ENCODE results near the gene KRT23. TPM values are rescaled to one million over a fixed set of nuclear protein-coding genes. Genes with fewer than 3 reads are reported as not detected.

Gene KRT23
- total and polyA plus RNA-seq, 9 of the 15 experiments (the other 6 are each of a cell fraction or from before 2014, with no cell fraction given) = not detected

- H3K4me3 ChIP-seq = no peak overlapping the region
- ATAC-seq (no peak), FAIRE-seq (no peak), DNase-seq (ENCODE audit: extremely low read depth in 1 of 4, low spot score in 3 of 4) (no peak)
- no peaks in the 10 kb centered on the region for H3K36me3 ChIP-seq (ENCODE audit: control insufficient read depth, insufficient read depth, low read length)
- ChIA-PET CTCF (ENCODE audit: low intra/inter-chr PET ratio) (no interaction called here), POLR2A (no interaction called here)
- WGBS (ENCODE audit: insufficient coverage, low coverage, missing lambda C conversion rate) = 0% methylated on average over 4 of the region's 4 CpGs
- H3K4me1 ChIP-seq (replicated peaks in 1 of 2; ENCODE audit: control insufficient read depth in 2 of 2, insufficient read depth in 2 of 2, low read length in 2 of 2) = no peaks in the 10 kb centered on the region
- no peak overlapping the region for H3K4me2 ChIP-seq (ENCODE audit: insufficient read depth, low read length)
- H3K79me2 ChIP-seq (ENCODE audit: control insufficient read depth, insufficient read depth, low read length) = no peaks in the 10 kb centered on the region
- H3K9me3 ChIP-seq (replicated peaks; ENCODE audit: control insufficient read depth, insufficient read depth, low read depth, low read length) = no peaks in the 10 kb centered on the region
- peaks cover 0 to 6% of the 10 kb centered on the region in 2 experiments; a peak in 3 of 5 replicates for H3K27me3 ChIP-seq (ENCODE audit: control insufficient read depth in 2 of 2, insufficient read depth in 2 of 2, low read length in 2 of 2)
- peak; percentile 31 for TF ChIP-seq ZNF316 (IDR thresholded peaks at IDR 0.05)
- TF ChIP-seq RB1 (IDR thresholded peaks at IDR 0.05; ENCODE audit: low read depth) = no peak
- TF ChIP-seq CHD7 (IDR thresholded peaks at IDR 0.05; ENCODE audit: low read depth, low read length) = no peak
- no peak for TF ChIP-seq SIRT6 (IDR thresholded peaks at IDR 0.05; ENCODE audit: low read depth, low read length)
- BruUV-seq (replicated peaks) = no TSS peak
- H2AFZ ChIP-seq (ENCODE audit: low read depth, low read length) = no peak overlapping the region
- H3K27ac ChIP-seq (ENCODE audit: extremely low read depth, low read depth, low read length) = no peak overlapping the region
- in situ Hi-C loops (cut with MboI) = no loop called here
- H3K9ac ChIP-seq (ENCODE audit: insufficient read depth in 1 of 2, low read depth in 2 of 2, low read length in 2 of 2) = no peak overlapping the region
- H3K9me1 ChIP-seq (ENCODE audit: control insufficient read depth, insufficient read depth, low read length) = no peaks in the 10 kb centered on the region
- intact Hi-C loops (cut with micrococcal nuclease) = no loop called here
- H4K20me1 ChIP-seq (replicated peaks; ENCODE audit: control insufficient read depth, insufficient read depth, low read length) = no peaks in the 10 kb centered on the region
These were observed 24.7 kb upstream of the KRT23 start for GRCh38 chr17:40962059-40962561.

Measured in K562 (cell line).